Left lung (tissue), 10 donors: Measurements from ENCODE around the gene PFKFB2. TPM values are rescaled to one million over a fixed set of nuclear protein-coding genes. Genes with fewer than 3 reads are reported as not detected.

Experiments used
- ATAC-seq: fragments of 200-7000 bp; cut with Tn5 transposase; one replicate; pipeline ENCODE4 v1.9.1; 2020; ENCODE audit warnings: moderate library complexity
- DNase-seq, 4 donors: peaks; one replicate each; pipeline ENCODE4 v3.0.0-alpha.2; 2013 to 2020
- H3K27ac ChIP-seq, 2 donors: fragments of 200-600 bp; sonication (generic) in 1 of 2; one replicate each; pipeline versions ENCODE4 v1.5.0 to v1.8.0; 2020 to 2021
- H3K27me3 ChIP-seq, 2 donors: fragments of 200-600 bp; sonication (generic) in 1 of 2; one replicate each; pipeline versions ENCODE4 v1.5.0 to v1.8.0; 2020 to 2021
- H3K36me3 ChIP-seq, 2 donors: fragments of 200-600 bp; sonication (generic) in 1 of 2; one replicate each; pipeline versions ENCODE4 v1.5.0 to v1.8.0; 2020 to 2021
- H3K4me1 ChIP-seq, 2 donors: fragments of 200-600 bp; one replicate each; pipeline ENCODE4 v1.8.0; 2021
- H3K4me3 ChIP-seq, 2 donors: fragments of 200-600 bp; sonication (generic) in 1 of 2; one replicate each; pipeline versions ENCODE4 v1.5.0 to v1.8.0; 2020 to 2021; ENCODE audit warnings: mild to moderate bottlenecking in 1 of 2
- H3K9me3 ChIP-seq, 2 donors: fragments of 200-600 bp; sonication (generic) in 1 of 2; one replicate each; pipeline versions ENCODE4 v1.5.0 to v1.8.0; 2020 to 2021
- intact Hi-C, 2 donors: fragments of 100-400 bp; cut with DNase I; formaldehyde crosslinking; loops; one replicate each; pipeline versions ENCODE4 v1.11.2 to v1.14.2; 2022
- polyA plus RNA-seq, 6 donors: library from polyadenylated mRNA; unstranded; fragments of 120-200 nt; gene quantifications; one replicate each; pipeline ENCODE4 v1.2.1, GENCODE V29; 2013; ENCODE audit not compliant: insufficient read length in 6 of 6
- total RNA-seq, 2 donors: library from RNA; stranded (reverse); fragmentation: NEBNext Ultra II Directional; extraction: Animal tissue kit (Norgen Biotek cat#: 25700); gene quantifications; one replicate each; pipeline ENCODE4 v1.2.1, GENCODE V29; 2021
- TF ChIP-seq, protein P1 (sequence below), 2 donors: fragments of 200-600 bp; sonication (generic) in 1 of 2; IDR thresholded peaks; one replicate each; pipeline versions ENCODE4 v1.5.0 to v1.8.0; 2021; ENCODE audit warnings: antibody characterized with exemption in 2 of 2
- donor health status: DM: no; HTN: yes; CAD: no.
- donor health status: DM: no; HTN: no; CAD: no.

Gene PFKFB2
- total and polyA plus RNA-seq, 8 donors: 13.4 to 63.8 (median 17.2) TPM

- H3K4me1 ChIP-seq: no peaks in the 10 kb centered on the region
- DNase-seq: no peak
- intact Hi-C loops: no loop called here
- H3K36me3 ChIP-seq: no peaks in the 10 kb centered on the region
- H3K27ac ChIP-seq: no peak overlapping the region
- H3K9me3 ChIP-seq: peaks cover 0 to 31% of the 10 kb centered on the region in 2 donors
- no peak overlapping the region for H3K4me3 ChIP-seq
- TF ChIP-seq, protein P1, sequence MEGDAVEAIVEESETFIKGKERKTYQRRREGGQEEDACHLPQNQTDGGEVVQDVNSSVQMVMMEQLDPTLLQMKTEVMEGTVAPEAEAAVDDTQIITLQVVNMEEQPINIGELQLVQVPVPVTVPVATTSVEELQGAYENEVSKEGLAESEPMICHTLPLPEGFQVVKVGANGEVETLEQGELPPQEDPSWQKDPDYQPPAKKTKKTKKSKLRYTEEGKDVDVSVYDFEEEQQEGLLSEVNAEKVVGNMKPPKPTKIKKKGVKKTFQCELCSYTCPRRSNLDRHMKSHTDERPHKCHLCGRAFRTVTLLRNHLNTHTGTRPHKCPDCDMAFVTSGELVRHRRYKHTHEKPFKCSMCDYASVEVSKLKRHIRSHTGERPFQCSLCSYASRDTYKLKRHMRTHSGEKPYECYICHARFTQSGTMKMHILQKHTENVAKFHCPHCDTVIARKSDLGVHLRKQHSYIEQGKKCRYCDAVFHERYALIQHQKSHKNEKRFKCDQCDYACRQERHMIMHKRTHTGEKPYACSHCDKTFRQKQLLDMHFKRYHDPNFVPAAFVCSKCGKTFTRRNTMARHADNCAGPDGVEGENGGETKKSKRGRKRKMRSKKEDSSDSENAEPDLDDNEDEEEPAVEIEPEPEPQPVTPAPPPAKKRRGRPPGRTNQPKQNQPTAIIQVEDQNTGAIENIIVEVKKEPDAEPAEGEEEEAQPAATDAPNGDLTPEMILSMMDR (IDR thresholded peaks at IDR 0.05): no peak
- H3K27me3 ChIP-seq: no peaks in the 10 kb centered on the region
- ATAC-seq: no peak
Measured at GRCh38 chr1:207129053-207129452, 76.0 kb downstream of the PFKFB2 start.

Other genes with a start within 250 kb of the PFKFB2 start
- gene IL20, start 187.7 kb upstream of the PFKFB2 start, total RNA-seq: not detected
- not detected for gene IL20, start 187.7 kb upstream of the PFKFB2 start, polyA plus RNA-seq
- under 1 TPM in 1 of 2 donors, not detected in 1; 0.34 TPM for gene IL24, start 155.8 kb upstream of the PFKFB2 start, total RNA-seq
- under 1 TPM; 0.11 to 0.43 (median 0.33) TPM for gene IL24, start 155.8 kb upstream of the PFKFB2 start, polyA plus RNA-seq
- 1 to 10 TPM; 2.7 to 6.7 TPM for gene FCMR, start 131.3 kb upstream of the PFKFB2 start, total RNA-seq
- 1 to 10 TPM; 1.4 to 3.0 (median 2.4) TPM for gene FCMR, start 131.3 kb upstream of the PFKFB2 start, polyA plus RNA-seq
- gene PIGR, start 106.8 kb upstream of the PFKFB2 start, total RNA-seq: 100 to 1,000 TPM; 128 to 587 TPM
- gene PIGR, start 106.8 kb upstream of the PFKFB2 start, polyA plus RNA-seq: under 1 TPM; 0.11 to 0.54 (median 0.20) TPM
- not detected for gene FCAMR, start 82.8 kb upstream of the PFKFB2 start, total RNA-seq
- under 1 TPM in 3 of 6 donors, not detected in 3; 0.07 to 0.18 (median 0.07) TPM for gene FCAMR, start 82.8 kb upstream of the PFKFB2 start, polyA plus RNA-seq
- gene C1orf116, start 20.5 kb upstream of the PFKFB2 start, total RNA-seq: 100 to 1,000 TPM; 101 to 212 TPM
- gene C1orf116, start 20.5 kb upstream of the PFKFB2 start, polyA plus RNA-seq: 10 to 100 TPM; 27.1 to 58.5 (median 40.2) TPM
- gene YOD1, start 2.1 kb upstream of the PFKFB2 start, total RNA-seq: 1 to 10 TPM; 7.3 to 9.9 TPM
- gene YOD1, start 2.1 kb upstream of the PFKFB2 start, polyA plus RNA-seq: 10 to 100 TPM; 11.6 to 15.0 (median 13.6) TPM
- gene C4BPB, start 35.6 kb downstream of the PFKFB2 start, total RNA-seq: 1 to 10 TPM; 4.3 to 6.4 TPM
- gene C4BPB, start 35.6 kb downstream of the PFKFB2 start, polyA plus RNA-seq: under 1 TPM; 0.73 to 0.96 (median 0.86) TPM
- 10 to 100 TPM; 22.2 to 32.1 TPM for gene C4BPA, start 51.0 kb downstream of the PFKFB2 start, total RNA-seq
- gene C4BPA, start 51.0 kb downstream of the PFKFB2 start, polyA plus RNA-seq: 1 to 10 TPM in 1 of 6 donors, under 1 TPM in 5; 0.31 to 7.4 (median 0.51) TPM